ENCODE measurements around the gene ZNF112.
"Not testable (repeated sequence)": the region's sequence is repeated elsewhere in the genome, so short reads cannot be mapped to it uniquely, and the experiment has no call there.

The ZNF112 gene

GRCh38 chr19:44356383-44357111, at the start of gene ZNF112:
TSS of gene ZNF112 (minus strand) at chr19:44356680. CDS start at chr19:44340539, 16,141 bp downstream.
- DNase-seq = peak; percentile 94

GRCh38 chr19:44401139-44402115, 44.9 kb upstream of the ZNF112 start, which contains the start of gene ZNF285:
TSS of gene ZNF285 (minus strand) at chr19:44401608. CDS start at chr19:44397213, 4,395 bp downstream.
- no peak for DNase-seq

GRCh38 chr19:44389268-44389667, 32.8 kb upstream of the ZNF112 start:
- DNase-seq = not testable (repeated sequence)

- DNase-seq = no peak
Measured at GRCh38 chr19:44374789-44375188, 18.3 kb upstream of the ZNF112 start.

- no peak for DNase-seq
Measured at GRCh38 chr19:44371815-44372480, 15.5 kb upstream of the ZNF112 start.

- no peak for DNase-seq
Measured at GRCh38 chr19:44367024-44367423, 10.5 kb upstream of the ZNF112 start.

- DNase-seq = no peak
Measured at GRCh38 chr19:44346556-44346955, 9.9 kb downstream of the ZNF112 start.

- DNase-seq = peak; percentile 5
Measured at GRCh38 chr19:44345959-44346358, 10.5 kb downstream of the ZNF112 start.

GRCh38 chr19:44344255-44344654, 12.2 kb downstream of the ZNF112 start:
- no peak for DNase-seq

- DNase-seq = no peak
Measured at GRCh38 chr19:44341794-44342193, 14.7 kb downstream of the ZNF112 start.

GRCh38 chr19:44334639-44335038, 21.8 kb downstream of the ZNF112 start:
- not testable (repeated sequence) for DNase-seq

- no peak for DNase-seq
Measured at GRCh38 chr19:44332145-44332544, 24.3 kb downstream of the ZNF112 start.

- DNase-seq = no peak
Measured at GRCh38 chr19:44315883-44316282, 40.6 kb downstream of the ZNF112 start.

GRCh38 chr19:44313231-44313630, 43.2 kb downstream of the ZNF112 start:
- no peak for DNase-seq

GRCh38 chr19:44308011-44308410, 48.5 kb downstream of the ZNF112 start:
- DNase-seq = no peak

GRCh38 chr19:44306283-44306682, 50.2 kb downstream of the ZNF112 start:
- no peak for DNase-seq

- no peak for DNase-seq
Measured at GRCh38 chr19:44305457-44305856, 51.0 kb downstream of the ZNF112 start.

- DNase-seq = peak; percentile 85
Measured at GRCh38 chr19:44304659-44305193, 51.8 kb downstream of the ZNF112 start, which contains the start of gene ZNF235. TSS of gene ZNF235 (minus strand) at chr19:44305025. CDS start at chr19:44303404, 1,621 bp downstream.

- no peak for DNase-seq
Measured at GRCh38 chr19:44303976-44304568, 52.4 kb downstream of the ZNF112 start.

GRCh38 chr19:44303320-44303719, 53.2 kb downstream of the ZNF112 start:
- no peak for DNase-seq

- no peak for DNase-seq
Measured at GRCh38 chr19:44284968-44285367, 71.5 kb downstream of the ZNF112 start.

GRCh38 chr19:44282846-44283245, 73.6 kb downstream of the ZNF112 start:
- no peak for DNase-seq

Measured in NCI-H1694 treated with DMSO at 0.1 percent for 48 hours (cell line).